ENCODE results near the gene ZFAND2A.
"Not testable (repeated sequence)": the region's sequence is repeated elsewhere in the genome, so short reads cannot be mapped to it uniquely, and the experiment has no call there.

ZFAND2A gene

GRCh38 chr7:1124164-1124563 is 35.8 kb downstream of the ZFAND2A start:
- DNase-seq (ENCODE audit: low read depth), result no peak

- no peak for DNase-seq (ENCODE audit: low read depth)
These were observed 36.3 kb downstream of the ZFAND2A start for GRCh38 chr7:1123715-1124114.

- no peak for DNase-seq (ENCODE audit: low read depth)
These were observed 37.0 kb downstream of the ZFAND2A start for GRCh38 chr7:1122832-1123501.

GRCh38 chr7:1121886-1122831 is 37.8 kb downstream of the ZFAND2A start:
- no peak for DNase-seq (ENCODE audit: low read depth)

- no peak for DNase-seq (ENCODE audit: low read depth)
These were observed 38.5 kb downstream of the ZFAND2A start for GRCh38 chr7:1121476-1121875.

GRCh38 chr7:1120791-1121190 is 39.2 kb downstream of the ZFAND2A start:
- no peak for DNase-seq (ENCODE audit: low read depth)

- no peak for DNase-seq (ENCODE audit: low read depth)
These were observed 40.8 kb downstream of the ZFAND2A start for GRCh38 chr7:1119201-1119600.

- DNase-seq (ENCODE audit: low read depth), result no peak
These were observed 42.6 kb downstream of the ZFAND2A start for GRCh38 chr7:1117321-1117928.

- not testable (repeated sequence) for DNase-seq (ENCODE audit: low read depth)
These were observed 43.5 kb downstream of the ZFAND2A start for GRCh38 chr7:1116383-1117008.

GRCh38 chr7:1115171-1116045 is 44.6 kb downstream of the ZFAND2A start:
- DNase-seq (ENCODE audit: low read depth), result not testable (repeated sequence)

GRCh38 chr7:1114505-1114904 is 45.5 kb downstream of the ZFAND2A start:
- no peak for DNase-seq (ENCODE audit: low read depth)

- no peak for DNase-seq (ENCODE audit: low read depth)
These were observed 45.9 kb downstream of the ZFAND2A start for GRCh38 chr7:1114088-1114487.

- no peak for DNase-seq (ENCODE audit: low read depth)
These were observed 46.5 kb downstream of the ZFAND2A start for GRCh38 chr7:1113548-1113885.

GRCh38 chr7:1112625-1113547 is 47.1 kb downstream of the ZFAND2A start:
- DNase-seq (ENCODE audit: low read depth), result no peak

GRCh38 chr7:1112109-1112508 is 47.9 kb downstream of the ZFAND2A start:
- DNase-seq (ENCODE audit: low read depth), result no peak

- DNase-seq (ENCODE audit: low read depth), result no peak
These were observed 48.8 kb downstream of the ZFAND2A start for GRCh38 chr7:1111156-1111555.

- DNase-seq (ENCODE audit: low read depth), result no peak
These were observed 49.6 kb downstream of the ZFAND2A start for GRCh38 chr7:1110358-1110757.

- no peak for DNase-seq (ENCODE audit: low read depth)
These were observed 50.2 kb downstream of the ZFAND2A start for GRCh38 chr7:1109581-1110310.

- no peak for DNase-seq (ENCODE audit: low read depth)
These were observed 51.6 kb downstream of the ZFAND2A start for GRCh38 chr7:1108264-1108920.
